ENCODE data around the gene MUSTN1. TPM values are rescaled to one million over a fixed set of nuclear protein-coding genes. Genes with fewer than 3 reads are reported as not detected.

Gene MUSTN1
- total RNA-seq, 1 donor from 2014 or later: 23.9 TPM

GRCh38 chr3:52791366-52791765 is 43.5 kb downstream of the MUSTN1 start:
- intact Hi-C loops (cut with DNase I): no loop called here
- DNase-seq (ENCODE audit: low spot score) (no peak), ATAC-seq (no peak)

- intact Hi-C loops (cut with DNase I): no loop called here
- DNase-seq (ENCODE audit: low spot score) (no peak), ATAC-seq (no peak)
Observed at GRCh38 chr3:52790741-52791140, 44.1 kb downstream of the MUSTN1 start.

DNA sequence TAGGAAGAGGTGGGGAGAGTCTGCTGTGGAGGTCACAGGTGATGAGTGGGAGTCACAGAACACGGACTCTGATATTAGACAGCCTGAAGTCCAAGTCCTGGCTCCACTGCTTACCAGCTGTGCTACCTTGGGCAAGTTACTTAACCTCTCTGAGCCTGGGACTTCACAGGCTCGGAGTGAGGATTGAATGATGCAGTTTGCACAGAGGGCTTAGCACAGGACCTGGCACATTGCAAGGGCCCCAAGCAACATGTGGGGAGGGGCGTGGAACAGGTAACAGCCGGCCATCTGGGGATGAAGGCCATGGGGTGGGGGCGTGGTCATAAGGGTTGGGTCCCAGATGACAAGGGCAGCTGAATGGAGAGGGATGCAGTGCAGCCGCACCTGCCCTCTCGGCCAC is 44.5 kb downstream of the MUSTN1 start:
- intact Hi-C loops (cut with DNase I): no loop called here
- DNase-seq (ENCODE audit: low spot score) (no peak), ATAC-seq (no peak)

DNA sequence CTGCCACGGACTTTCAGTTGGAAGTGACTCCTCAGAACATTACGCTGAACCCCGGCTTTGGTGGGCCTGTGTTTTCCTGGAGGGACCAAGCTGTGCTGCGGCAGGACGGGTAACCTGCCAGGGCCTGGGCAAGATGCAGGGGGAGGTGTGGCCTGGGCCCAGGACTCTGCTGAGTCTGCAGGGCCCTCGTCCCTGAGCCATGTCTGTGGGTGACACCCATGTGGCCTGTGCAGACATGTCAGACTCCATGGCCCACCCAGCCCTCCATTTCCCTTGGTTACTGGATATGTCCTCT is 45.1 kb downstream of the MUSTN1 start:
- ATAC-seq: no peak
- intact Hi-C loops (cut with DNase I): no loop called here
- DNase-seq (ENCODE audit: low spot score): no peak

DNA sequence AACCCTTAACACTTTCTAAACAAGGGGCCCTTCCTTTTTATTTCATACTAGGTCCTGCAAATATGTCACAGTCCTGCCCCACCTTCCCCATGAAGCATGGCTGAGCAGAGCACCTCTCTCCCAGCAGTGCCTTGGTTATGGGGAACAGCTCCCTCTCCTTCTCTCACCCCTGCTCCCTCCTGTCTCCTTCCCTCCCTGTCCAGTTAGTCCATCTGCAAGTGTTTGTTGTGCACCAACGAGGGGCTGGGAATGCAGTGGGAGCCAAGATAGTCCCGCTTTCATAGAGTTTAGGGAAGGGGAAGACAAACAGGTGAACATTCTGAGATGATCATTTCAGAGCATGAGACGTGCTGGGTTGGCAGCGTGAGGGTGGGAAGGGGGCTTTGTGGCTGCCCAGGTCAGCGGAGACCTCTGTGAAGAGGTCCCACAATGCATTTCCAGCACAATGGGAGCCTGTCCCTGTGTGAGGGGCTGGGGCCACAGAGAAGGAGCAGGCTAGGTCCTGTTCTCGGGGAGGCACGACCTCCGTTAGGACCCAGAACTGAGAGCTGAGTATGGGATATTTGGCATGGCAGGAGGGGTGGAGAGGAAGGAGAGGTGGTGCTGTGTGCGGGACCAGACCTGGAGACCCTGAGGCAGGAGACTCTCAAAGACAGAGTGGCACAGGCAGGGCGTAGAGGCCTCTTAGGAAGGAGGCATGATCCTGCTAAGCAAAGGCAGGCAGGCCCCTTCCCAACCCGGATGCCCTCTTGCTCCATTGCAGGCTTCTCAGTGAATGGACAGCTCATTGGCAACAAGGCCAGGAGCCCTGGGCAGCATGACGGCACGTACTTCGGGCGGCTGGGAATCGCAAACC is 45.7 kb downstream of the MUSTN1 start:
- DNase-seq (ENCODE audit: low spot score) (no peak), ATAC-seq (no peak)
- intact Hi-C loops (cut with DNase I): no loop called here

GRCh38 chr3:52787672-52788625 is 46.9 kb downstream of the MUSTN1 start:
- ATAC-seq (peak; percentile 55), DNase-seq (ENCODE audit: low spot score) (no peak)
- intact Hi-C loops (cut with DNase I): no loop called here

GRCh38 chr3:52787246-52787645 is 47.6 kb downstream of the MUSTN1 start:
- intact Hi-C loops (cut with DNase I): no loop called here
- DNase-seq (ENCODE audit: low spot score): no peak
- ATAC-seq: no peak

DNA sequence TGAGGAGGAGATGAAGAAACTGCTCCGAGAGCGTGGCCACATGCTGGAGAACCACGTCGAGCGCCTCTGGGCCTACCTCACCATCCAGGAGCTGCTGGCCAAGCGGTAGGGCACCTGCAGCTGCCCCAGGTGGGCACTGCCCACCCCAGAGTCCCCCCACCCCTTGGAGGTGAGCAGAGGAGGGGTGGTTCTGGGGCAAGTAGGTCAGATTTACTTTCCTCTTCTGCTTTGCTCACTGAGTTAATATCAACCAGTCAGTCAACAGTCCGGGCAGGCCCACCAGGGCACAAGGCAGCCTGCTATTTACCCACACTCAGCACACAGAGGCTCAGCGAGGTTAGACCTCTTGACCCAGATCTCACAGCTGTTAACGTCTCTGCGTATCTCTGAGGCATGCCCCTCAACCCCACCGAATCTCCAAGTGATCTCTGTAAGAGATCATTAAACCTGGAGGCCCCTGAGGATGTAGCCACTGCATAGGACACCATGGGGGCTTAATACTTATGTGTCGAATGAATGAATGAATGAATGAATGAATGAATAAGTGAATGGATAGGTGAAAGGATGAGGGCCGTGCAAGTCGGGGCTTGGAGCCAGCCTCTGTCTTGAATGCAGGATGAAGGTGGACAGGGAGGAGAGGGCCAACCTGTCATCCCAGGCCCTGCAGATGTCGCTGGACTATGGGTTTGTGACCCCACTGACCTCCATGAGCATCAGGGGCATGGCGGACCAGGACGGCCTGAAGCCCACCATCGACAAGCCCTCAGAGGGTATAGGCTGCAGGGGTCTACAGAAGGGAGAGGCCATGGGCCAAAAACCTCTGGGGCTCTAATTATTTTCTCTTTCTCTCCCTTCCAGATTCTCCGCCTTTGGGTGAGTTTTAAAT is 48.2 kb downstream of the MUSTN1 start:
- DNase-seq (ENCODE audit: low spot score) (peak; percentile 45), ATAC-seq (no peak)
- intact Hi-C loops (cut with DNase I): no loop called here

DNA sequence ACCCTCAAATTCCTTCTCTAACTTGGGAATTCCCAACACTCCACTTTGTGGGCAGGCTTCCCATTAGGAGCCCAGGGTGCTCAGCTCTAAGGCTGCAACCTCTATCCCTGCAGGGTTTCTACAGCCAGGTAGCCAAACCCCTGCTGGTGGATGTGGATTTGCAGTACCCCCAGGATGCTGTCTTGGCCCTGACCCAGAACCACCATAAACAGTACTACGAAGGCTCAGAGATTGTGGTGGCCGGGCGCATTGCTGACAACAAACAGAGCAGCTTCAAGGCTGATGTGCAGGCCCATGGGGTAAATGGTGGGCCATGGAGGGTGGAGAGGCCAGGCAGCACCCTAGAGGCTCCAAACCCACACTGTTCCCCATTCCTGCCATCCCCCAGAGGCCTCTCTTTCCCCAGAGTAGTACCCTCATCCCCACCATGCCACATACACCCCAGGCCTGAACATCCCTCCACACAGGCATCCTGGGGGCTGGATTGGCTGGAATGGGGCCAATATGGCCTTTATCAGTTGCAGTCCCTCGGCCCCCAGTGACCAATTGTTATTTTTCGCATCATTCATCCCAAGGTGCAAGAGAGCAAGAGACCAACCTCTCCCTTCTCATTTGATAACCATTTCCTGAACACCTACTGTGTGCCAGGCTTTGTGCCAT is 49.8 kb downstream of the MUSTN1 start:
- intact Hi-C loops (cut with DNase I): no loop called here
- DNase-seq (ENCODE audit: low spot score) (peak; percentile 42), ATAC-seq (no peak)

DNA sequence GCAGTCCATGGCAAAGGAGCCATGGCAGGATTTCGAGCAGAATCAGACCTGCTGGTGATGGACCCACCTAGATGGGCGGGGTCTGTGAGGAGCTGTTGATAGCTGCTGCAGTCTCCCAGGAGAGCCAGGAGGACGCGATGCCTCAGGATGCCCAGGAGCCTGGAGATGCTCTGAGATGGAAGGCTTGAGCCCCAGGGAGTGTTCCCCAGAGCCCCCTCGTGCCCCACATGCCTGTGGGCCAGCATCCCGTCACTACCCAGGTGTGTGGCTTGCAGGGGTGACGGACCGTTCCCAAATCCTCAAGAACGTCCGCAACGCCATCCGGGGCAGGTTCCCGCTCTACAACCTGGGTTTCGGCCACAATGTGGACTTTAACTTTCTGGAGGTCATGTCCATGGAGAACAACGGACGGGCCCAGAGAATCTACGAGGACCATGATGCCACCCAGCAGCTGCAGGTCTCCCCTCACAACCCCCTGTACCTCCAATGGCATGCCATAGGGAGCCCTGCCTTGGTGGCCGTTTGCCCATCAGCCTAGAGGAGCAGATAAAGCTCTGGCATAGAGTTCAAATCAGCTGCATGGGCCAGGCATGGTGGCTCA is 50.7 kb downstream of the MUSTN1 start:
- intact Hi-C loops (cut with DNase I): no loop called here
- no peak for ATAC-seq
- peak; percentile 35 for DNase-seq (ENCODE audit: low spot score)

DNA sequence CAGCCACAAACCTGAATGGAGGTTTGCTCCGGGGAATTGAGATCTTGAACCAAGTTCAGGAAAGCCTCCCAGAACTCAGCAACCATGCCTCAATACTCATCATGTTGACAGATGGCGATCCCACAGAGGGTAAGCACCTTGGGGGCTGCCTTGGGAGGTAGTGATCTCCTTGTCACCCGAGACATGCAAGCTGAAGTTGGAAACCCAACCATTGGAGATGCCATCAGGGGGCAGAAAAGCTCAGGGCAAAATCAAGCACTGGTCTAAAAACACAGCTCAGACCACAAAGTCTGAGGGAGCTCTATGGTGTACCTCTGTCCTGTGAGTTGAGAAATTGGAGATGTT is 51.6 kb downstream of the MUSTN1 start:
- DNase-seq (ENCODE audit: low spot score) (no peak), ATAC-seq (no peak)
- intact Hi-C loops (cut with DNase I): no loop called here

Small RNA genes within 50 kb of the gene (microRNA-seq; reads per million reads assigned to microRNA genes)
- gene MIR8064: not detected

Other genes starting within 250 kb of the MUSTN1 start
- gene PBRM1, start 149.1 kb downstream of the MUSTN1 start, total RNA-seq: 82.0 TPM
- 55.4 TPM for gene GNL3, start 149.0 kb downstream of the MUSTN1 start, total RNA-seq
- gene GLT8D1, start 129.2 kb downstream of the MUSTN1 start, total RNA-seq: 55.8 TPM
- gene SPCS1, start 128.9 kb downstream of the MUSTN1 start, total RNA-seq: 60.0 TPM
- gene NEK4, start 64.1 kb downstream of the MUSTN1 start, total RNA-seq: 31.4 TPM
- not detected for gene ITIH1, start 57.4 kb downstream of the MUSTN1 start, total RNA-seq
- gene ITIH3, start 40.2 kb downstream of the MUSTN1 start, total RNA-seq: 22.0 TPM
- gene ITIH4, start 4.3 kb downstream of the MUSTN1 start, total RNA-seq: 16.3 TPM
- gene STIMATE, start 62.5 kb upstream of the MUSTN1 start, total RNA-seq: 22.6 TPM
- 12.0 TPM for gene SFMBT1, start 211.1 kb upstream of the MUSTN1 start, total RNA-seq

All from sciatic nerve (tissue), 2 donors.